ENCODE measurements around the gene ACSL4. TPM values are rescaled to one million over a fixed set of nuclear protein-coding genes. Genes with fewer than 3 reads are reported as not detected.

The ACSL4 gene
- total and polyA plus RNA-seq, 9 donors = 14.4 to 26.3 (median 20.9) TPM

DNA sequence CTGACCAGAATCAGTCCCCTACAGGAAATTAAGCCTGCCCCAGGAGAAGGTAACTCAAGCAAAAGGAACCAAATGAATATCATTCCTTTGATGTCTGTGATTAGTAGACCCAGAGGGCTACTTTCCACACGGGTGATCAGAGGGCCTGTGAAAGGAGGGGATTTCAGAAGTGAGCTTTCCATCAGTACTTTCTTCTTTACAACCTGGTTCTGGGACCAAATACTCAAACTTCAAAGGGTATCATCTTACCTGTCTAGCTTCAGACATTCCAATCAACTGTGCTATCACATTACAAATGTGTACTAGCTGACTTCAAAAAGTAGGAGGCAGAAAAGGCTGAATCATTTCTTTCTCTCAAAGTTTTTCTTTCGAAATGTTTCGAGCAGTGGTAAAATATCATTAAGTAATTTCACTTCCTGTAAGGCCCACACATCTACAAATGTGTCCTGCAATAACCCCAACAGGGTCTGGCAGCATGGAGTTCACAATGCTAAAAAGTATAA lies 23.9 kb downstream of the ACSL4 start:
- WGBS (ENCODE audit: insufficient coverage) = no CpG with 5 or more reads among the region's 3 CpGs
- Histone ChIP-seq H3K4me1 (ENCODE audit: control insufficient read depth, insufficient read depth, low read length) (no peaks in the 10 kb centered on the region), H3K4me3 (ENCODE audit: low read length) (no peak overlapping the region)

DNA sequence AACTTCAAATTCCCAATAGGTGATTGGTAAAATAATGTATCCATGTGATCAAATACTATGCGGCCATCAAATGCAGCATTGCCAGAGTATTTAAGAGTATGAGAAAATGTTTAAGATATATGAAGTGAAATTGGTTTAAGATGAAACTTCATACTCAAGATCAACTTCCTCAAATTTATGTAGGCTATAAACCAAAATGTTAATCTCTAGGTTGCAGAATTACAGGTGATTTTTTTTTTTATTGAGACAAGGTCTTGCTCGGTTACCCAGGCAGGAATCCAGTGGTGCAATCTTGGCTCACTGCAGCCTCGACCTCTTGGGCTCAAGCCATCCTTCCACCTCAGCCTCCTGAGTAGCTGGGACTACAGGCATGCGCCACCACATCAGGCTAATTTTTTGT lies 25.3 kb downstream of the ACSL4 start:
- Histone ChIP-seq H3K27me3 (ENCODE audit: control insufficient read depth, insufficient read depth, low read length) (peaks cover 8% of the 10 kb centered on the region), H3K36me3 (ENCODE audit: control insufficient read depth, insufficient read depth, low read length) (no peaks in the 10 kb centered on the region), H3K4me1 (ENCODE audit: control insufficient read depth, insufficient read depth, low read length) (no peaks in the 10 kb centered on the region), H3K4me3 (ENCODE audit: low read length) (no peak overlapping the region), H3K27ac (ENCODE audit: low read length) (no peak overlapping the region), H3K9me3 (replicated peaks; ENCODE audit: control insufficient read depth, low read depth, low read length) (no peaks in the 10 kb centered on the region)
- 100% methylated on average over 1 of the region's 4 CpGs for WGBS (ENCODE audit: insufficient coverage)
- no peak for DNase-seq

More for the DNA sequence above, 23.9 kb downstream of the ACSL4 start:
- Histone ChIP-seq H3K36me3 (ENCODE audit: control insufficient read depth, insufficient read depth, low read length) (no peaks in the 10 kb centered on the region), H3K27ac (ENCODE audit: low read length) (peak overlapping the region; percentile 6), H3K9me3 (replicated peaks; ENCODE audit: control insufficient read depth, low read depth, low read length) (no peaks in the 10 kb centered on the region), H3K27me3 (ENCODE audit: control insufficient read depth, insufficient read depth, low read length) (peaks cover 8% of the 10 kb centered on the region)
- peak; percentile 43 for DNase-seq

DNA sequence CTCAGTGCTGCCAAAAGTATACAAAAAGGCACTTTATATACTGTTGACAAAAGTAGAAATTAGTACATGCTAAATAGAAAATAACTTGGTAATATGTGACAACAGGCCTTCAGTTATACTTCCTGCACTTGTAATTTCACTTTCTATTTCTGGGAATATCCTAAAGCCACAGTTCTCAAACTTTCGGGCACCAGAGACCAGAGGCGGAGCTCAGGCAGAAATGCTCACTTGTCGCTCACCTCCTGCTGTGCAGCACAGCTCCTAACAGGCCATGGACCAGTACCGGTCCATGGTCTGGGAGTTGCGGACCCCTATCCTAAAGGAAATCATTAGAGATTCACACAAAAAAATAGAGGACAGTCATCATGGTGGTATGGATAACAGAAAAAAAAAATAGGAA lies 25.7 kb downstream of the ACSL4 start:
- no peaks in the 10 kb centered on the region for H3K9me3 ChIP-seq (replicated peaks; ENCODE audit: control insufficient read depth, low read depth, low read length)
- no peak overlapping the region for H3K4me3 ChIP-seq (ENCODE audit: low read length)
- H3K36me3 ChIP-seq (ENCODE audit: control insufficient read depth, insufficient read depth, low read length) = no peaks in the 10 kb centered on the region
- H3K27me3 ChIP-seq (ENCODE audit: control insufficient read depth, insufficient read depth, low read length) = peaks cover 8% of the 10 kb centered on the region
- 65% methylated on average over 3 of the region's 5 CpGs for WGBS (ENCODE audit: insufficient coverage)
- peak; percentile 4 for DNase-seq
- H3K4me1 ChIP-seq (ENCODE audit: control insufficient read depth, insufficient read depth, low read length) = no peaks in the 10 kb centered on the region
- no peak overlapping the region for H3K27ac ChIP-seq (ENCODE audit: low read length)

DNA sequence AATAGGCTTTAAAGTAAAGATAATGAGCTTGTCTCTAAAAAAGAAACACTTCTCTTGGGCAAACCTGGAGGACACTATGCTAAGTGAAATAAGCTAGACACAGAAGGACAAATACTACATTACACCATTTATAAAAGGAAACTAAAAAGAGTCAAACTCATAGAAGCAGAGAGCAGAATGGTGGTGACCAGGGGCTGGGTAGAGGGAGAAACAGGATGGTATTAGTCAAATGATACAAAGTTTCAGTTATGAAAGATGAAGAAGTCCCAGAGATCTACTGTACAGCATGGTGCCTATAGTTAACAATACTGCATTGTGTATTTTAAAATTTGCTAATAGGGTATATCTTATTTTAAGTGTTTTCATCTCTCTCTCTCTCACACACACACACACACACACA lies 28.5 kb downstream of the ACSL4 start:
- no peak overlapping the region for H3K4me3 ChIP-seq (ENCODE audit: low read length)
- H3K27ac ChIP-seq (ENCODE audit: low read length) = no peak overlapping the region
- no peaks in the 10 kb centered on the region for H3K4me1 ChIP-seq (ENCODE audit: control insufficient read depth, insufficient read depth, low read length)
- DNase-seq = no peak
- no peaks in the 10 kb centered on the region for H3K36me3 ChIP-seq (ENCODE audit: control insufficient read depth, insufficient read depth, low read length)
- no peaks in the 10 kb centered on the region for H3K9me3 ChIP-seq (replicated peaks; ENCODE audit: control insufficient read depth, low read depth, low read length)
- peaks cover 9% of the 10 kb centered on the region for H3K27me3 ChIP-seq (ENCODE audit: control insufficient read depth, insufficient read depth, low read length)

DNA sequence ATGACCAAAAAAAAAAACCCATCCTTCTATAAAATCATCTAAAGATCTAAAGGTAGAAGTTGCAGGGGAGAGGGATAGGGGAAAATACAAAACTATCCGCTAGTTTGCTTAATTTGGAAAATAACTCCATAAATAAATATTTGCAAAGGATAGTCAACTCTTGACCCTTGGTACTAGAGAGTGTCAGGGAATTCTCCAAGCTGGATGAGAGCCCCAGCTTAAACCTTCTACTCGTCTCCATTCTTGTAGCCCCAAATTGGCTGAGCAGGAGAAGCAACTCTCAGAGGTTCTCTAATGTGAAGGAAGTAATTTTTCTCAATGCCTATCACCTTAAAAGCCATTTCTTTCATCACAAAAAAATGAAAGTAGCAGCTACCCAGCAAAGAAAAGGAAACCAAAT lies 35.2 kb downstream of the ACSL4 start:
- H3K27me3 ChIP-seq (ENCODE audit: control insufficient read depth, insufficient read depth, low read length) = peaks cover 13% of the 10 kb centered on the region
- H3K4me3 ChIP-seq (ENCODE audit: low read length) = no peak overlapping the region
- no peaks in the 10 kb centered on the region for H3K36me3 ChIP-seq (ENCODE audit: control insufficient read depth, insufficient read depth, low read length)
- H3K4me1 ChIP-seq (ENCODE audit: control insufficient read depth, insufficient read depth, low read length) = no peaks in the 10 kb centered on the region
- DNase-seq = no peak
- H3K9me3 ChIP-seq (replicated peaks; ENCODE audit: control insufficient read depth, low read depth, low read length) = no peaks in the 10 kb centered on the region
- no CpG with 5 or more reads among the region's 2 CpGs for WGBS (ENCODE audit: insufficient coverage)
- no peak overlapping the region for H3K27ac ChIP-seq (ENCODE audit: low read length)

DNA sequence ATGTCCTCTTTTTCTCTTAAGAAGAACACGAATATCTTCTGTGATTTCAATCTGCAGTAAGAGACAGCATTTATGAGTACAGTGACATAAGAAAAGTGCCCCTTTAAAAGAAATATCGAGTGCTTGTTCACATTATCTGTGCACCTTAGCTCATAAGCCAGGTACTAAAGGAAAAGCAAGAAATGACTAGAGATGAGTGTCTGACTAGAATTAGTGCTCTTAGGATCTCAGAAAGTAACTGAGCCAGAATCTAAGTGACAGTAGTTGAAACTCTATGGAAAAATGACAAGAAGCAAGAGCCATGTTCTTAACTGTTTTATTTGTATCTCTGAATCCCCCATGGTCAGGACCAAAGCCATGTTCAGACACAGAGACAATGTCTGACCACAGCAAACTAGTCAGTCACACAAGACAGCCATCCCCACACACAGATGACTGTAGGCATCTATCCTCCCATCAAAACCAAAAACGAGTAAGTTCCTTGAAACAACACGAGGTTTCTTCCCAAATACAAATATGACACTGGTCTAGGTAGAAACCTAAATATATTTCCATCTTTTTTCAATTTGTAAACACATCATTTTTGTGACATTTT lies 36.8 kb downstream of the ACSL4 start:
- peaks cover 15% of the 10 kb centered on the region for H3K27me3 ChIP-seq (ENCODE audit: control insufficient read depth, insufficient read depth, low read length)

DNA sequence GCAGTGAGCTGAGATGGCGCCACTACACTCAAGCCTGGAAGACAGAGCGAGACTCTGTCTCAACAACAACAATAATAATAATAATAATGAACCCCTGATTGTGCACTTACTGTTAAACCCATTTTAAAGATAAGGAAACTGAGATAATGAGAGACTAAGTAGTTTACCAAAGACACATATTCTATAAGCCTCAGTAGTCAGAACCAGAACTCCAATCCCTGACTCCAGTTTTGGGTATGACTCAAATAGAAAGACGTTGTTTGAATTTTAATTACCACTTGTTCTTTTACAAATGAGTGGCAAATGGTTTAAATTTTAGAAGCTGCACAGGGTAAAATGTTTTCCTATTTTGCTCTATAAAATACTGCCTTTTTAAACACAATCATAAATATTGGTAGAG lies 37.4 kb downstream of the ACSL4 start:
- peaks cover 15% of the 10 kb centered on the region for H3K27me3 ChIP-seq (ENCODE audit: control insufficient read depth, insufficient read depth, low read length)
- no peak overlapping the region for H3K4me3 ChIP-seq (ENCODE audit: low read length)
- no peaks in the 10 kb centered on the region for H3K4me1 ChIP-seq (ENCODE audit: control insufficient read depth, insufficient read depth, low read length)
- H3K27ac ChIP-seq (ENCODE audit: low read length) = no peak overlapping the region
- H3K36me3 ChIP-seq (ENCODE audit: control insufficient read depth, insufficient read depth, low read length) = no peaks in the 10 kb centered on the region
- no CpG with 5 or more reads among the region's 3 CpGs for WGBS (ENCODE audit: insufficient coverage)
- H3K9me3 ChIP-seq (replicated peaks; ENCODE audit: control insufficient read depth, low read depth, low read length) = no peaks in the 10 kb centered on the region
- DNase-seq = no peak

More for the DNA sequence above, 36.8 kb downstream of the ACSL4 start:
- WGBS (ENCODE audit: insufficient coverage) = no CpG with 5 or more reads among the region's 4 CpGs
- Histone ChIP-seq H3K36me3 (ENCODE audit: control insufficient read depth, insufficient read depth, low read length) (no peaks in the 10 kb centered on the region), H3K27ac (ENCODE audit: low read length) (no peak overlapping the region), H3K9me3 (replicated peaks; ENCODE audit: control insufficient read depth, low read depth, low read length) (no peaks in the 10 kb centered on the region), H3K4me3 (ENCODE audit: low read length) (no peak overlapping the region), H3K4me1 (ENCODE audit: control insufficient read depth, insufficient read depth, low read length) (no peaks in the 10 kb centered on the region)
- no peak for DNase-seq

DNA sequence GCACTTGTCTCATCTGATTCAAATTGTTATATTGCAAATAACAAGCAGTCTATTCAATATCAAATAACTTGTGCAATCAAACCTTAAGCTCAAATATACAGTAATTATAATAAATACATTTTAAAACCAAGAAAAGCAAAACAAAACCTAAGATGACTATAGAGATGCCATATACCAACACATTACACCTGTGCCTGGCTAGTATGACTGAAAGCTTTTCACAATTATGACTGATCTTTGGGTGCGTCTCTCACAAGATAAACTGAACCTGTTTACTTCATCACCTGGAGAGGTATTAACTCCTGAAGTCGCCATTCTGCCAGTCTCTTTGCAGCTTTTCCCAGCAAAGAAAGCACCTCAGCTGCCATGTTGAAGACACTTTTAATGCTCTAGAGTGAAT lies 41.3 kb downstream of the ACSL4 start:
- H3K27ac ChIP-seq (ENCODE audit: low read length) = no peak overlapping the region
- no peaks in the 10 kb centered on the region for H3K9me3 ChIP-seq (replicated peaks; ENCODE audit: control insufficient read depth, low read depth, low read length)
- H3K36me3 ChIP-seq (ENCODE audit: control insufficient read depth, insufficient read depth, low read length) = no peaks in the 10 kb centered on the region
- no peaks in the 10 kb centered on the region for H3K4me1 ChIP-seq (ENCODE audit: control insufficient read depth, insufficient read depth, low read length)
- DNase-seq = no peak
- 51% methylated on average over 2 of the region's 2 CpGs for WGBS (ENCODE audit: insufficient coverage)
- H3K4me3 ChIP-seq (ENCODE audit: low read length) = no peak overlapping the region
- H3K27me3 ChIP-seq (ENCODE audit: control insufficient read depth, insufficient read depth, low read length) = peaks cover 8% of the 10 kb centered on the region

DNA sequence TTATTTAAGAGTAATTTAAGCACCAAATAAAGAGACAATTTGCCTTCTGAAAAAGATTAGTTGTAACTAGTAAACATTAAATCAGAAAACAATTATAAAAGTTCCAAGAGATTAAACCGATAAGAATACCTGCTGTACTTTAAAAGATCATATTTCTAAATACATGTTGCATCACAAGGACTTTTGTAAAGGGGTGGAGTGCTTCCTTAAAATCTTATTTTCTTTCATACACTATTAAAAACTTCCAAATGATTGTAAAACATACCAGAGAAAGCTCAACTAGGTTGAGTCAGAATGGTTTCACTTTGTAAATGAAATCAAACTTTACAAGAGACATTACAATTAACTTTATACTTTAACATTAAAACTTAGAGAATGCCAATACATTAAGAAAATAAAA lies 41.8 kb downstream of the ACSL4 start:
- Histone ChIP-seq H3K27me3 (ENCODE audit: control insufficient read depth, insufficient read depth, low read length) (peaks cover 6% of the 10 kb centered on the region), H3K27ac (ENCODE audit: low read length) (no peak overlapping the region), H3K36me3 (ENCODE audit: control insufficient read depth, insufficient read depth, low read length) (no peaks in the 10 kb centered on the region), H3K4me3 (ENCODE audit: low read length) (no peak overlapping the region), H3K4me1 (ENCODE audit: control insufficient read depth, insufficient read depth, low read length) (no peaks in the 10 kb centered on the region), H3K9me3 (replicated peaks; ENCODE audit: control insufficient read depth, low read depth, low read length) (no peaks in the 10 kb centered on the region)
- WGBS (ENCODE audit: insufficient coverage) = no CpG with 5 or more reads among the region's 1 CpG
- DNase-seq = no peak

DNA sequence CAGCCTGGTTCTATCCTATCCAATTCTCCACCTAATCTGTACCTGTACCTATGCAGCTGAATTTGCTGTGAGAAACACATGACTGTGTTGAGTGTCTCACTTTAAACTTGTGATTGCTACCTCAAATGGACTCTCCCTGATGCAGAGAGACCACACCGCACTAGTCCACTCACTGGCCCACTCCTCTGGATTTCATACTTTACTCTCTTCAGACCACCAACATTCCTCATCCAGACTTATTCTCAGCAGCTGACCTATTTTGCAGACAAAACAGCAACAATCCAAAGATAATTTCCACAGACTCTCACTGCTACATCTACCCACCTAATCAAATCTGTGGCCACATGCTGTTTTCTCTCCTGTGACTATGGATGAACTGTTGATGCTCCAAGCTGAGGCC lies 45.2 kb downstream of the ACSL4 start:
- no peak for DNase-seq
- 100% methylated on average over 1 of the region's 1 CpG for WGBS (ENCODE audit: insufficient coverage)
- no peaks in the 10 kb centered on the region for H3K9me3 ChIP-seq (replicated peaks; ENCODE audit: control insufficient read depth, low read depth, low read length)
- H3K4me1 ChIP-seq (ENCODE audit: control insufficient read depth, insufficient read depth, low read length) = no peaks in the 10 kb centered on the region
- no peak overlapping the region for H3K27ac ChIP-seq (ENCODE audit: low read length)
- H3K27me3 ChIP-seq (ENCODE audit: control insufficient read depth, insufficient read depth, low read length) = peaks cover 7% of the 10 kb centered on the region
- no peak overlapping the region for H3K4me3 ChIP-seq (ENCODE audit: low read length)
- no peaks in the 10 kb centered on the region for H3K36me3 ChIP-seq (ENCODE audit: control insufficient read depth, insufficient read depth, low read length)

DNA sequence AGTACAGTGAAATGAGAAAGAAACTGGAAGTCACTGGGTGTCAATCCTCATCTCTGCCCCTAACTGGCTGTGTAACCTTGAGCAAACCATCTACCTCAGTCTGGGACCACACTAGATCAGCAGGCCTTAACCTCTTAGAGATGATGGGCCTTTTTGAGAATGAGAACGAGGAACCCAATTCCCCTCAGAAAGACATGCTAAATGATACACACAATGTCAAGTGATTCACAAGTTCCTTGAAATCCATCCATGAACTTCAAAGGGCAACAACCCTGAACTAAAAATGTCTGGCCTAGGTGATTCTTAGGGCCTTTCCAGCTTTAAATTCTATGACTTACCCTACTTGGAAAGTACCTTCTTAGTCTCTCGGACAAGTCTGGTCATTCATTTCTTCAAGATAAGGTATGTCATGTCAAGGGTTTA lies 47.4 kb downstream of the ACSL4 start:
- WGBS (ENCODE audit: insufficient coverage) = 100% methylated on average over 1 of the region's 2 CpGs
- DNase-seq = no peak

More for the DNA sequence above, 47.4 kb downstream of the ACSL4 start:
- no peak overlapping the region for H3K4me3 ChIP-seq (ENCODE audit: low read length)
- no peaks in the 10 kb centered on the region for H3K9me3 ChIP-seq (replicated peaks; ENCODE audit: control insufficient read depth, low read depth, low read length)
- peaks cover 7% of the 10 kb centered on the region for H3K27me3 ChIP-seq (ENCODE audit: control insufficient read depth, insufficient read depth, low read length)
- H3K36me3 ChIP-seq (ENCODE audit: control insufficient read depth, insufficient read depth, low read length) = no peaks in the 10 kb centered on the region
- no peaks in the 10 kb centered on the region for H3K4me1 ChIP-seq (ENCODE audit: control insufficient read depth, insufficient read depth, low read length)
- H3K27ac ChIP-seq (ENCODE audit: low read length) = no peak overlapping the region

All from muscle of leg (tissue), 11 donors.